GM12875 (cell line): ENCODE data around the gene PRLR.

Source experiments
- H3K4me3 ChIP-seq: one replicate; pipeline ENCODE4 v1.5.1; 2011; ENCODE audit warnings: low read depth, low read length, control low read depth
- CTCF ChIP-seq: IDR thresholded peaks from 2 replicates; pipeline ENCODE4 v1.5.1; 2011; ENCODE audit warnings: low read depth, mild to moderate bottlenecking, control low read depth, inconsistent platforms, low read length, moderate library complexity, borderline replicate concordance; ENCODE audit not compliant: insufficient read depth

PRLR gene

GRCh38 chr5:35242702-35243258 is 12.5 kb upstream of the PRLR start:
- no peak for TF ChIP-seq CTCF
- no peak overlapping the region for H3K4me3 ChIP-seq

GRCh38 chr5:35240892-35241291 is 10.6 kb upstream of the PRLR start:
- H3K4me3 ChIP-seq, result no peak overlapping the region
- TF ChIP-seq CTCF, result no peak

GRCh38 chr5:35239911-35240610 is 9.8 kb upstream of the PRLR start:
- H3K4me3 ChIP-seq, result no peak overlapping the region
- TF ChIP-seq CTCF, result no peak

GRCh38 chr5:35239476-35239875 is 9.2 kb upstream of the PRLR start:
- no peak for TF ChIP-seq CTCF
- H3K4me3 ChIP-seq, result no peak overlapping the region

- H3K4me3 ChIP-seq, result no peak overlapping the region
- TF ChIP-seq CTCF, result no peak
Measured at GRCh38 chr5:35237580-35238376, 7.5 kb upstream of the PRLR start.

GRCh38 chr5:35236770-35237169 is 6.5 kb upstream of the PRLR start:
- no peak for TF ChIP-seq CTCF
- no peak overlapping the region for H3K4me3 ChIP-seq
